Tibial nerve (tissue), 4 donors: ENCODE results near the gene EXOC6B. TPM values are rescaled to one million over a fixed set of nuclear protein-coding genes. Genes with fewer than 3 reads are reported as not detected.
"Not testable (repeated sequence)": the region's sequence is repeated elsewhere in the genome, so short reads cannot be mapped to it uniquely, and the experiment has no call there.

ENCODE experiments used
- DNase-seq, 2 donors: peaks; one replicate each; pipeline ENCODE4 v3.0.0-alpha.2; 2019; ENCODE audit warnings: low spot score in 2 of 2
- H3K27ac ChIP-seq, 4 donors: fragments of 200-600 bp; sonication (generic) in 3 of 4; one replicate each; pipeline ENCODE4 v1.5.1; 2017 to 2019; ENCODE audit warnings: mild to moderate bottlenecking in 1 of 4
- H3K27me3 ChIP-seq, 2 donors: fragments of 200-600 bp; sonication (generic) in 1 of 2; one replicate each; pipeline versions ENCODE4 v1.5.1 to v1.6.0; 2017 to 2019
- H3K36me3 ChIP-seq, 3 donors: fragments of 200-600 bp; sonication (generic); one replicate each; pipeline ENCODE4 v1.5.1; 2018 to 2019
- H3K4me1 ChIP-seq, 4 donors: fragments of 200-600 bp; sonication (generic) in 3 of 4; one replicate each; pipeline ENCODE4 v1.5.1; 2017 to 2019
- H3K4me3 ChIP-seq, 4 donors: fragments of 200-600 bp; sonication (generic) in 3 of 4; one replicate each; pipeline ENCODE4 v1.5.1; 2017 to 2019; ENCODE audit warnings: mild to moderate bottlenecking in 1 of 4, moderate library complexity in 1 of 4
- H3K9me3 ChIP-seq, 4 donors: fragments of 200-600 bp; sonication (generic) in 3 of 4; one replicate each; pipeline ENCODE4 v1.5.1; 2017 to 2019
- EP300 ChIP-seq, 2 donors: sonication (generic); formaldehyde crosslinking; IDR thresholded peaks; one replicate each; pipeline ENCODE4 v1.6.1; 2017; ENCODE audit warnings: antibody characterized with exemption in 2 of 2, mild to moderate bottlenecking in 1 of 2
- POLR2A ChIP-seq, 2 donors: fragments of 450-650 bp; IDR thresholded peaks; one replicate each; pipeline ENCODE4 v1.6.1; 2017; ENCODE audit warnings: antibody characterized with exemption in 2 of 2, mild to moderate bottlenecking in 2 of 2, moderate library complexity in 2 of 2
- WGBS, 2 donors: methylation state at CpG; one replicate each; pipeline ENCODE4 v1.1.5; 2018; 5-methylcytosine and 5-hydroxymethylcytosine counted together
- total RNA-seq, 4 donors: library from RNA; depleted of rRNA; stranded (reverse); fragments of >200 nt; gene quantifications; one replicate each; pipeline ENCODE4 v1.1.0, GENCODE V29; 2016
- TF ChIP-seq, protein P1 (sequence below), 5 experiments: fragments of 200-600 bp in 3 of 5; fragments of 450-650 bp in 2 of 5; sonication (generic) in 3 of 5; IDR thresholded peaks; one replicate each; pipeline ENCODE4 v1.5.1; 2016 to 2019; ENCODE audit warnings: antibody characterized with exemption in 5 of 5, mild to moderate bottlenecking in 3 of 5, moderate library complexity in 2 of 5

Gene EXOC6B
- total RNA-seq, 4 donors from 2014 or later, result 22.1 to 41.1 (median 30.3) TPM

DNA sequence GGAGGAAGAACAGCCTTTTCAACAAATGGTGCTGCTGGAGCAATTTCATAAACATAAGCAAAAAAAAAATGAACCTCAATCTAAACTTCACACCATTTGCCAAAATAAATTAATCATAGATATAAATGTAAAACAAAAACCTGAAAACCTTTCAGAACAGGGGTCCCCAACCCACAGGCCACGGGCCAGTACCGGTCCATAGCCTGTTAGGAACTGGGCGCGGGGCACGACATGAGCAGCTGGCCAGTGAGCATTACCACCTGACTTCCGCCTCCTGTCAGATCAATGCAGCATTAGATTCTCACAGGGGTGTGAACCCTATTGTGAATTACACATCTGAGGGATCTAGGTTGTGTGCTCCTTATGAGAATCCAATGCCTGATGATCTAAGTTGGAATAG is 176.0 kb downstream of the EXOC6B start:
- Histone ChIP-seq H3K4me3 (no peak overlapping the region), H3K36me3 (no peaks in the 10 kb centered on the region), H3K9me3 (peaks cover 0 to 22% (median 1%) of the 10 kb centered on the region in 4 donors), H3K4me1 (no peaks in the 10 kb centered on the region), H3K27me3 (no peaks in the 10 kb centered on the region), H3K27ac (no peak overlapping the region)
- DNase-seq, result no peak
- TF ChIP-seq, protein P1, sequence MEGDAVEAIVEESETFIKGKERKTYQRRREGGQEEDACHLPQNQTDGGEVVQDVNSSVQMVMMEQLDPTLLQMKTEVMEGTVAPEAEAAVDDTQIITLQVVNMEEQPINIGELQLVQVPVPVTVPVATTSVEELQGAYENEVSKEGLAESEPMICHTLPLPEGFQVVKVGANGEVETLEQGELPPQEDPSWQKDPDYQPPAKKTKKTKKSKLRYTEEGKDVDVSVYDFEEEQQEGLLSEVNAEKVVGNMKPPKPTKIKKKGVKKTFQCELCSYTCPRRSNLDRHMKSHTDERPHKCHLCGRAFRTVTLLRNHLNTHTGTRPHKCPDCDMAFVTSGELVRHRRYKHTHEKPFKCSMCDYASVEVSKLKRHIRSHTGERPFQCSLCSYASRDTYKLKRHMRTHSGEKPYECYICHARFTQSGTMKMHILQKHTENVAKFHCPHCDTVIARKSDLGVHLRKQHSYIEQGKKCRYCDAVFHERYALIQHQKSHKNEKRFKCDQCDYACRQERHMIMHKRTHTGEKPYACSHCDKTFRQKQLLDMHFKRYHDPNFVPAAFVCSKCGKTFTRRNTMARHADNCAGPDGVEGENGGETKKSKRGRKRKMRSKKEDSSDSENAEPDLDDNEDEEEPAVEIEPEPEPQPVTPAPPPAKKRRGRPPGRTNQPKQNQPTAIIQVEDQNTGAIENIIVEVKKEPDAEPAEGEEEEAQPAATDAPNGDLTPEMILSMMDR (IDR thresholded peaks at IDR 0.05), result no peak
- no peak for TF ChIP-seq EP300 (IDR thresholded peaks at IDR 0.05)
- TF ChIP-seq POLR2A (IDR thresholded peaks at IDR 0.05), result no peak
- 96 to 98% methylated on average over 6 of the region's 6 CpGs for WGBS, 2 donors

DNA sequence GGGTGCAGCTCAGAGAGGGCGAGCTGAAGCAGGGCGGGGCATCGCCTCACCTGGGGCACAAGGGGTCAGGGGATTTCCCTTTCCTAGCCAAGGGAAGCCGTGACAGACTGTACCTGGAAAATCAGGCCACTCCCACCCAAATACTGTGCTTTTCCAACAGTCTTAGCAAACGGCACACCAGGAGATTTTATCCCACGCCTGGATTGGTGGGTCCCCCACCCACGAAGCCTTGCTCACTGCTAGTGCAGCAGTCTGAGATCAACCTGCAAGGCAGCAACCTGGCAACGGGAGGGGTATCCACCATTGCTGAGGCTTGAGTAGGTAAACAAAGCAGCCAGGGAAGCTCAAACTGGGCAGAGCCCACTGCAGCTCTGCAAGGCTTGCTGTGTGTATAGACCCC is 184.6 kb downstream of the EXOC6B start:
- not testable (repeated sequence) for H3K27ac ChIP-seq, H3K4me1 ChIP-seq, H3K36me3 ChIP-seq, H3K4me3 ChIP-seq, DNase-seq, H3K27me3 ChIP-seq
- H3K9me3 ChIP-seq, result peaks cover 0 to 18% (median 0%) of the 10 kb centered on the region in 4 donors
- WGBS, 2 donors, result 95% methylated on average over 8 of the region's 8 CpGs

DNA sequence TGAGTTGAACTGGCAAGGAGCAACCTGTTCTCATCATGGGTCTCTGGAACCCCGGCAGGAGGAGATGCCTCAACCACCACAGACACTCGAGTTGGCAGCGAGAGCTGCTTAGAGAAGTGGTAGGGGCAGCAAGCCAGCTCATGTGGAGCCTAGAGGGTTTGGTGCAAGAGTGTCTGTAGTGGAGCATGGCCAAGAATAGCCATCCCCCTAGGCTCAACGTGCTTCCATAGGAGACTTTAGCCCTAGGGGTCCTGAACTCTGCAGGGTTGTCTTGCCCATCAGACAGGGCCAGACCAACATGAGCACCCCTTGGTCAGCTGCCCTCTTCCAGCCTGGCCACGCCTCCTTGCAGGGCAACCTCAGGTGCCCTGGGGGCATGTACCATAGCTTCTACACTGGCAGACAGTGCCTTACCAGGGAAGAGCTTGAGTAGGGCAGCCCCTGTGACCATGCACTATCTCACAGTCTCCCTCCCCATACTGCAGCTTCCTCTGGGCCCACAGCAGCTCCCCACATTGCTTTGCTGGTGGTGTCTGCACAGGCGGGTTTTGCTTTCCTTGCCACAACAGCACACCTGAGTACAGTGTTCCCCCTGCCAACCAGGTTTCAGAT is 187.1 kb downstream of the EXOC6B start:
- Histone ChIP-seq H3K27me3 (no peaks in the 10 kb centered on the region), H3K9me3 (peaks cover 0 to 2% (median 0%) of the 10 kb centered on the region in 4 donors), H3K36me3 (peaks cover 0 to 5% (median 0%) of the 10 kb centered on the region in 3 donors), H3K4me3 (no peak overlapping the region), H3K27ac (no peak overlapping the region), H3K4me1 (no peaks in the 10 kb centered on the region)
- no peak for DNase-seq
- TF ChIP-seq POLR2A (IDR thresholded peaks at IDR 0.05) (no peak), EP300 (IDR thresholded peaks at IDR 0.05) (no peak)
- TF ChIP-seq, protein P1 (IDR thresholded peaks at IDR 0.05), result no peak
- WGBS, 2 donors, result 83 to 90% methylated on average over 3 to 6 of the region's 6 CpGs

DNA sequence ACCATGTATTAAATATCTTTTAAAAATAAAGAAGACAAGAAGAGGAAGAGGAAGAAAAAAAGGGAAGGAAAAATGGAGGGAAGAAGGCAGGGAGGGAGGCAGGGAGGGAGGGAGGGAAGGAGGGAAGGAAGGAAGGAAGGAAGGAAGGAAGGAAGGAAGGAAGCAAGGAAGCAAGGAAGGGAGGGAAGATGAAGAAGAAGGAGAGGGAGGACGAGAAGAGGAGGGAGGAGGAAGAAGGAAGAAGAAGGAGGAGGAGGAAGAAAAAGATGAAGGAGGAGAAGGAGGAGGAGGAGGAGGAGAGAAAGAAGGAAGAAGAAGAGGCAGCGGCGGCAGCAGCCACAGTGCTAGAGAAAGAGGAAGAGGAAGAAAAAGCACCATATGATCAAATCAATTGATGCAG is 189.6 kb downstream of the EXOC6B start:
- TF ChIP-seq, protein P1 (IDR thresholded peaks at IDR 0.05), result no peak
- TF ChIP-seq POLR2A (IDR thresholded peaks at IDR 0.05) (no peak), EP300 (IDR thresholded peaks at IDR 0.05) (no peak)
- WGBS, 2 donors, result 77 to 100% methylated on average over 3 of the region's 3 CpGs
- no peaks in the 10 kb centered on the region for H3K4me1 ChIP-seq

DNA sequence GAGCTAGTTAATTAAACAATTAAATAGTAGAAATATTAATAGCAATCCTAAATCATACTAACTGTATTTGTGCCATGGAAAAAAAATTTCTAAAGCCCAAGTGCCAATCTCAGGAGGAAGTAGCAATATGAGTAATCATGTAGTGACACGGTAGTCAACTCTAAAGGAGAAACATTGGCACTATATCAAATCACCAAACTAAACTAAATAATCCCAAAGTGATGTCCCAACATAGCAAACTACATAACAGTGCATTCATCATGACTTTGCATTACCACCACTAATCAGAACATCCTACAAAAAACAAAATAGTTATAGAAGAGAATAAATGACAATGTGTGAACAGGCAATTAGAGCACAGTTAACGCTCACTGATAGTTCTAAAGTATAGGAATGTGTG is 195.1 kb downstream of the EXOC6B start:
- no peak overlapping the region for H3K27ac ChIP-seq
- no peak for DNase-seq
- no peaks in the 10 kb centered on the region for H3K36me3 ChIP-seq
- no peak overlapping the region for H3K4me3 ChIP-seq
- H3K4me1 ChIP-seq, result peaks cover 0 to 9% (median 0%) of the 10 kb centered on the region in 4 donors
- H3K27me3 ChIP-seq, result no peaks in the 10 kb centered on the region
- 56 to 66% methylated on average over 2 of the region's 2 CpGs for WGBS, 2 donors
- no peak for TF ChIP-seq POLR2A (IDR thresholded peaks at IDR 0.05)
- TF ChIP-seq EP300 (IDR thresholded peaks at IDR 0.05), result no peak
- TF ChIP-seq, protein P1 (IDR thresholded peaks at IDR 0.05), result no peak
- no peaks in the 10 kb centered on the region for H3K9me3 ChIP-seq

More for the DNA sequence above, 189.6 kb downstream of the EXOC6B start:
- H3K4me3 ChIP-seq, result no peak overlapping the region
- no peak for DNase-seq
- H3K27ac ChIP-seq, result no peak overlapping the region
- peaks cover 0 to under 1% (median 0%) of the 10 kb centered on the region in 3 donors for H3K36me3 ChIP-seq
- no peaks in the 10 kb centered on the region for H3K27me3 ChIP-seq
- H3K9me3 ChIP-seq, result no peaks in the 10 kb centered on the region
